Right atrium auricular region (tissue), 2 donors: Measurements from ENCODE around the gene TMEM184C. TPM values are rescaled to one million over a fixed set of nuclear protein-coding genes. Genes with fewer than 3 reads are reported as not detected.
A peak's percentile ranks its signal among the peaks of the same experiment; 100 is the strongest.

ENCODE experiments used
- DNase-seq: peaks from one replicate; pipeline ENCODE4 v3.0.0-alpha.2; 2019; ENCODE audit warnings: low spot score
- H3K27ac ChIP-seq, 2 donors: fragments of 200-600 bp; sonication (generic); 1 replicate in 1 of 2; 2 replicates in 1 of 2; pipeline ENCODE4 v1.5.1; 2016 to 2019
- H3K27me3 ChIP-seq, 2 donors: fragments of 200-600 bp; sonication (generic); one replicate each; pipeline versions ENCODE4 v1.5.1 to v1.6.0; 2017 to 2019
- H3K36me3 ChIP-seq: fragments of 200-600 bp; sonication (generic); one replicate; pipeline ENCODE4 v1.5.1; 2016
- H3K4me1 ChIP-seq, 2 donors: fragments of 200-600 bp; sonication (generic); one replicate each; pipeline versions ENCODE4 v1.5.1 to v1.6.0; 2017 to 2019
- H3K4me3 ChIP-seq, 2 donors: fragments of 200-600 bp; sonication (generic); 1 replicate in 1 of 2; 2 replicates in 1 of 2; pipeline ENCODE4 v1.5.1; 2017 to 2019; ENCODE audit warnings: mild to moderate bottlenecking in 1 of 2, moderate library complexity in 1 of 2
- H3K9me3 ChIP-seq, 2 donors: fragments of 200-600 bp; sonication (generic); one replicate each; pipeline ENCODE4 v1.5.1; 2019
- CTCF ChIP-seq, 2 donors: fragments of 200-600 bp; sonication (generic); IDR thresholded peaks; one replicate each; pipeline ENCODE4 v1.5.1; 2019; ENCODE audit warnings: antibody characterized with exemption in 2 of 2
- total RNA-seq, 2 donors: library from RNA; depleted of rRNA; stranded (reverse); fragments of >200 nt; gene quantifications; one replicate each; pipeline ENCODE4 v1.1.0, GENCODE V29; 2016

TMEM184C gene
- total RNA-seq, 2 donors from 2014 or later, result 20.9 to 27.5 TPM

DNA sequence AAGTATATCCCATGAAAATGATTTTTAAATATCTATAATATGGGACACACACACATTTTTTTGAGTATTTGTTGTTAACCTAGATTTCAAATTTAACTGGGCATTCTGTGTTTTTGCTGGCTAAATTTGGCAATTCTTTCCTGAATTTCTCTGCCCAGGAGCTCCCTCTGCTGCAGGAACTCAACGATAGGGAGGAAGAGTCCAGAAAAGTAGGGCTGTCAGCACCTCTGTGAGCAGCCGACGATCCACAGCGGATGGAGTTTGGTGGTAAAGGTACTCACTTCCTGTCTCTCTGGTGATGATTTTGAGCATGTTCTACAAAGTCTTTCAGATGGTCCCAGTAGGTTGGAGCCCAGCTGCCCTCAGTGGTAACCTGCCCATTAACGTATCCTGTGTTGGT lies 23.1 kb upstream of the TMEM184C start:
- no peak for DNase-seq
- Histone ChIP-seq H3K9me3 (no peaks in the 10 kb centered on the region), H3K27ac (no peak overlapping the region), H3K4me1 (peaks cover 0 to 11% of the 10 kb centered on the region in 2 donors), H3K4me3 (no peak overlapping the region), H3K36me3 (no peaks in the 10 kb centered on the region), H3K27me3 (no peaks in the 10 kb centered on the region)
- TF ChIP-seq CTCF (IDR thresholded peaks at IDR 0.05), result peak in 1 of 2 donors; percentile 16

DNA sequence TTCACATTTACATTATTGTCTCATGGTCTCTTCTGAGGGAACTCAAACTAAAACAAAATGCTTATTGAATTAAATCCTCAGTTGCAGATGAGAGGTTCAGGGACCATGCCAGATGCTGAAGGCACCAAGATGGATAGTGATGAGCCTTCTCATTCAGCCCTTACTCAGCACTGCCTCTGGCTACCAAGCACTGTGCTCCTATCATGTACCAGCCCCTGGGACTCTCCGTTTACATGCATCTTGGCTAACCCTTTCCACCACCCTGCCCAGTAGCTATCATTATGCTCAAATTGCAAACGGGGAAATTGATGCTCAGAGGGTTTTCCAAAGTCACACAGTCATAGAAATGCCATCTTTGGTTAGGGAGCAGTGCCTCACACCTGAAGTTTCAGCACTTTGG lies 22.6 kb upstream of the TMEM184C start:
- Histone ChIP-seq H3K27ac (no peak overlapping the region), H3K36me3 (no peaks in the 10 kb centered on the region), H3K4me3 (no peak overlapping the region), H3K27me3 (no peaks in the 10 kb centered on the region), H3K9me3 (no peaks in the 10 kb centered on the region), H3K4me1 (peaks cover 0 to 6% of the 10 kb centered on the region in 2 donors)
- no peak for DNase-seq
- TF ChIP-seq CTCF (IDR thresholded peaks at IDR 0.05), result no peak

GRCh38 chr4:147596377-147596776 lies 20.8 kb upstream of the TMEM184C start:
- no peaks in the 10 kb centered on the region for H3K9me3 ChIP-seq
- no peak for DNase-seq

DNA sequence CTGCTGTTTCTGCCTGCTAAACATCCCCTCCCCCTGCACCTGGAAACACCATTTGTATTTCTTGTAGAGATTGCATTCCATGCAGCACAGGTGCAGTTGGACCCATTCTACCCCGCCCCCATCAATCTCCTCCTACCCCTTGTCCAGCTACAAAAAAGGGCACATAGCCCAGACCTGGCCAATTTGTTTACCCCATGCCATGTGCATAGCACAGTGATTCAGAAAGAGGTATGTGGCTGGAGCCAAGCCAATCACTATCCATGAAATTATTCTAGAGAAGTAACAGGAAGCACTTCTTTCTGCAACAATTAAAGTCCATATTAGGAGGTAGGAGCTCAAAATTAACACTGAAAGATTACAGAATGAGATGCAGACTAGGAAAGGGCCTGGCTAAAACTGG lies 20.2 kb upstream of the TMEM184C start:
- H3K27me3 ChIP-seq, result no peaks in the 10 kb centered on the region
- H3K4me3 ChIP-seq, result no peak overlapping the region
- no peaks in the 10 kb centered on the region for H3K9me3 ChIP-seq
- H3K4me1 ChIP-seq, result no peaks in the 10 kb centered on the region
- no peak for DNase-seq
- H3K27ac ChIP-seq, result no peak overlapping the region
- no peak for TF ChIP-seq CTCF (IDR thresholded peaks at IDR 0.05)
- H3K36me3 ChIP-seq, result no peaks in the 10 kb centered on the region

More at GRCh38 chr4:147596377-147596776, 20.8 kb upstream of the TMEM184C start:
- Histone ChIP-seq H3K4me1 (no peaks in the 10 kb centered on the region), H3K27me3 (no peaks in the 10 kb centered on the region), H3K4me3 (no peak overlapping the region), H3K36me3 (no peaks in the 10 kb centered on the region), H3K27ac (no peak overlapping the region)
- no peak for TF ChIP-seq CTCF (IDR thresholded peaks at IDR 0.05)

GRCh38 chr4:147597561-147597960 lies 19.6 kb upstream of the TMEM184C start:
- Histone ChIP-seq H3K9me3 (no peaks in the 10 kb centered on the region), H3K4me1 (no peaks in the 10 kb centered on the region), H3K4me3 (no peak overlapping the region), H3K27ac (no peak overlapping the region), H3K36me3 (no peaks in the 10 kb centered on the region), H3K27me3 (no peaks in the 10 kb centered on the region)
- TF ChIP-seq CTCF (IDR thresholded peaks at IDR 0.05), result no peak
- no peak for DNase-seq

DNA sequence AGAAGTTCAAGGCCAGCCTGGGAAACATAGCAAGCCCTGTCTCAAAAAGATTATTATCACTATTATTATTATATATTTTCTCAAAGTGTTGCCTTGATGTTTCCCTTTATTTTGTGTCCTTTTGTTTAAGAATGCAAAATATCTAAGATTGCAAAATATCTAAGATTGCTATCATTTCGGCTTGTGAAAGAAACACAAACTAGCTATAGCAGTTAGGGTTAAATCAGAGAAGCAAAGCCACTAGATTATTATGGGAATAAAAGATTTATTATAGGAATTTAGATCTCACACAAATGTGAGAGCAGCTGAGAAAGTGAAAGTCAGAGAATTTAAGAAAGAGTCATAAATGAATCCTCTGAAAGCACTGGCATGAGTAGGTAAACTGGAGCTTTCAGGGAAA lies 18.0 kb upstream of the TMEM184C start:
- H3K27ac ChIP-seq, result no peak overlapping the region
- DNase-seq, result no peak
- TF ChIP-seq CTCF (IDR thresholded peaks at IDR 0.05), result no peak
- H3K27me3 ChIP-seq, result no peaks in the 10 kb centered on the region
- no peak overlapping the region for H3K4me3 ChIP-seq
- H3K9me3 ChIP-seq, result no peaks in the 10 kb centered on the region
- H3K36me3 ChIP-seq, result no peaks in the 10 kb centered on the region
- no peaks in the 10 kb centered on the region for H3K4me1 ChIP-seq
